ENCODE data around the gene ENO3. TPM values are rescaled to one million over a fixed set of nuclear protein-coding genes. Genes with fewer than 3 reads are reported as not detected.
A peak's percentile ranks its signal among the peaks of the same experiment; 100 is the strongest.

ENO3 gene
- total and polyA plus RNA-seq, 10 of the 15 experiments (the other 5 are each of a cell fraction or from before 2014, with no cell fraction given) = 6.8 to 28.4 (median 17.0) TPM

DNA sequence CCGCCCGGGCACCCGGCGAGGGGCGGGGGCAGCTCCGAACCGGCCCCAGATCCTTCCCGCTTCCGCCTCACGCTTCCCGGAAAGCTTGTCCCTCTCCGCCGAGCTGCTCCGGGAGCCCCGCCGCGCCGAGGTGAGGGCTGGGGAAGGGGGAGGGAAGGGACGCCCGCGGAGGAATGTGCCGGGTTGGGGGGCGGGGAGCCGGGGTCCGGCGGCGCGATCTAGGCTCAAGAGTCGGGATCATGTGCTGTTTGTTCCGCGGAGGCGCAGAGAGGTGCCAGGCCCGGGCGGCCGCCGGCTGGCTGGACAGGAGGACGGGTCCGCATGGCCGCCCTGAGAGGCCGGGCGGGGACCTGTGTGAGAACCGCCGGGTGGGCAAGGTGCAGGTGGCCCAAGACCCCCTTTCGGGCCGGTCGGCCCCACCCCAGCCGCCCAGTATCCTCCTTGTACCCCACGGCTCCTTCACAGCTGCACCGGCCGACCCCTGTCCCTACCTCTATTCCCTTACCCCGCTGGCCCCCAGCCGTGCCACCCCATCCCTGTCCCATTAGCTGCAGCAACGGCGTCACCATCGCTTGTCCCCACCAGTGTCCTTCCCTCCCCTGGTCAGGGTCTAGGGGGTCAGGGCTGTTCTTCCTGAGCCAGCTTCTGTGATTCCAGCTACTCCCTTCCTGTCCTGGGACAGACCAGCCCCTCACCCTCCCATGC, 47.3 kb downstream of the ENO3 start:
- ChIA-PET POLR2A (interaction anchor here (0.6 to 3.7 kb wide), 10 partner anchors 9 to 488 kb away, joined by 3 to 22 read pairs (median 5); partner anchors contain the start of genes CAMTA2, DERL2, MIS12 and PFN1), CTCF (interaction anchor here (0.6 to 2.5 kb wide), 4 partner anchors 11 to 186 kb away, joined by 3 to 12 read pairs (median 4); no protein-coding TSS in a partner anchor), RAD21 (ENCODE audit: unreplicated experiment) (interaction anchor here (1.1 to 1.7 kb wide), 4 partner anchors 10 to 58 kb away, joined by 3 to 15 read pairs (median 8); partner anchors contain the start of genes CAMTA2, RNF167, SLC25A11 and SPAG7), SMC1A (ENCODE audit: uncharacterized antibody, unreplicated experiment) (interaction anchor here (1.0 to 1.6 kb wide), 3 partner anchors 10 to 31 kb away, joined by 3 to 10 read pairs (median 4); partner anchors contain the start of genes CAMTA2 and SPAG7)
- peak overlapping the region; percentile 99 for H3K4me2 ChIP-seq (ENCODE audit: control insufficient read depth, insufficient read depth)
- 1% methylated on average over 33 of the region's 55 CpGs for WGBS (ENCODE audit: insufficient coverage, insufficient replicate concordance, low lambda C conversion rate, missing lambda C conversion rate)
- H3K27me3 ChIP-seq (replicated peaks in 1 of 2; ENCODE audit: control insufficient read depth in 2 of 2, insufficient read depth in 2 of 2, low read length in 1 of 2) = no peaks in the 10 kb centered on the region
- peak; percentile 9 for ATAC-seq
- H3K79me2 ChIP-seq (ENCODE audit: control insufficient read depth, insufficient read depth, low read length) = peaks cover 25% of the 10 kb centered on the region
- TF ChIP-seq MXI1 (IDR thresholded peaks at IDR 0.05; ENCODE audit: low read depth, low read length) = 0 out of 2 replicates have a peak, but pooled peaks have one; percentile 44
- no peak for TF ChIP-seq IRF4 (IDR thresholded peaks at IDR 0.05; ENCODE audit: low read depth, low read length)
- TF ChIP-seq ZNF217 (IDR thresholded peaks at IDR 0.05) = no peak
- TF ChIP-seq NBN (IDR thresholded peaks at IDR 0.05) = no peak
- TF ChIP-seq TARDBP (IDR thresholded peaks at IDR 0.05; ENCODE audit: borderline replicate concordance) = no peak
- TF ChIP-seq YY1 (IDR thresholded peaks at IDR 0.05; ENCODE audit: low read depth, low read length) = no peak
- H2AFZ ChIP-seq (ENCODE audit: control insufficient read depth, low read depth, low read length) = peak overlapping the region; percentile 51
- no peak for FAIRE-seq
- peaks cover 11% of the 10 kb centered on the region for H3K4me1 ChIP-seq (ENCODE audit: control insufficient read depth, insufficient read depth, low read length)
- H3K36me3 ChIP-seq (ENCODE audit: control insufficient read depth in 2 of 2, insufficient read depth in 2 of 2, low read length in 1 of 2) = peaks cover 10 to 16% of the 10 kb centered on the region in 2 experiments; a peak in 3 of 4 replicates
- in situ Hi-C loops (cut with MboI) = no loop called here
- DNase-seq (ENCODE audit: low read depth, low spot score) = no peak
- peak overlapping the region; percentile 87 for H3K9ac ChIP-seq (ENCODE audit: control insufficient read depth, insufficient read depth, low read length)
- H4K20me1 ChIP-seq (ENCODE audit: control insufficient read depth, insufficient read depth) = no peaks in the 10 kb centered on the region
- H3K27ac ChIP-seq (ENCODE audit: control insufficient read depth, insufficient read depth) = peak overlapping the region; percentile 76
- intact Hi-C loops (cut with micrococcal nuclease; ENCODE audit: unreplicated experiment) = loop anchor here (5.0 kb wide), 1 partner anchor 34 kb away; no protein-coding TSS in a partner anchor
- H3K9me3 ChIP-seq (replicated peaks; ENCODE audit: control insufficient read depth, insufficient read depth, low read length) = no peaks in the 10 kb centered on the region
- no TSS peak for BruUV-seq (replicated peaks)
- peak overlapping the region; percentile 99 for H3K4me3 ChIP-seq
